ENCODE results near the gene ACTG1.

Gene ACTG1

GRCh38 chr17:81464586-81464985 is 48.0 kb downstream of the ACTG1 start:
- no peak for DNase-seq (ENCODE audit: low read depth)

DNA sequence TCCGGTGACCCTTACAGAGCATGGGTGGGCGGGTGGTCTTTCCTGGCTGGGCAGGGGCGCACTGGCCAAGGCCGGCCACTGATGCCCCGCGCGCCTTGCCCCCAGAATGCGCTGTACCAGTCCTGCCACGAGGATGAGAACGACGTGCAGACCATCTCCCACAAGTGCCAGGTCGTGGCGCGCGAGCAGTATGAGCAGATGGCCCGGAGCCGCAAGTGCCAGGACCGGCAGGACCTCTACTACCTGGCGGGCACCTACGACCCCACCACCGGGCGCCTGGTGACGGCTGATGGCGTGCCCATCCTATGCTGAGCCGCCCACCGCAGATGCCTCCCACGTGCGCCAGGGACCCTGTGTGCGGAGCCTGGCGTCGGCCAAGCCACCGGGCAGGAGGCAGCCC is 49.1 kb downstream of the ACTG1 start:
- no peak for DNase-seq (ENCODE audit: low read depth)

DNA sequence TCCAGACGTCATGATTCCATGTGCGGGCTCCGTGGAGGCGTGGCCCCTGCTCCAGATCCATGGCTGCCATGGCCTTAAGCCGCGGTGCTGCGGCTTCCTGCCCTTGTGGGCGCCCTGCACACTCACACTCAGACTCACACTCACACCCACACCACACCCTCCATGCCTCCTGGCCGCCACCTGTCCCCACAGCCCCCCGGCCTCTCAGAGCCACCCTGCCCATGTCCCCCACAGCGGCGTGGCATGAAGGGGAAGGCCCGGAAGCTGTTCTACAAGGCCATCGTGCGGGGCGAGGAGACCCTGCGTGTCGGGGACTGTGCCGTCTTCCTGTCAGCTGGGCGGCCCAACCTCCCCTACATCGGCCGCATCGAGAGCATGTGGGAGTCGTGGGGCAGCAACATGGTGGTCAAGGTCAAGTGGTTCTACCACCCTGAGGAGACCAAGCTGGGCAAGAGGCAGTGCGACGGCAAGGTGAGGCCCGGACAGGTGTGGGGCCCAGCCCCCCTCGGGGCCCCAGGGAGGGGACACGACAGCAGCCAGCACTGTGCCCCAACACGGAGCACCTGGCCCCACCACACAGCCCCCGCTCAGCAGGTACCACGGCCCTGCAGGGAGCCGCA is 50.0 kb downstream of the ACTG1 start:
- DNase-seq (ENCODE audit: low read depth) = no peak

DNA sequence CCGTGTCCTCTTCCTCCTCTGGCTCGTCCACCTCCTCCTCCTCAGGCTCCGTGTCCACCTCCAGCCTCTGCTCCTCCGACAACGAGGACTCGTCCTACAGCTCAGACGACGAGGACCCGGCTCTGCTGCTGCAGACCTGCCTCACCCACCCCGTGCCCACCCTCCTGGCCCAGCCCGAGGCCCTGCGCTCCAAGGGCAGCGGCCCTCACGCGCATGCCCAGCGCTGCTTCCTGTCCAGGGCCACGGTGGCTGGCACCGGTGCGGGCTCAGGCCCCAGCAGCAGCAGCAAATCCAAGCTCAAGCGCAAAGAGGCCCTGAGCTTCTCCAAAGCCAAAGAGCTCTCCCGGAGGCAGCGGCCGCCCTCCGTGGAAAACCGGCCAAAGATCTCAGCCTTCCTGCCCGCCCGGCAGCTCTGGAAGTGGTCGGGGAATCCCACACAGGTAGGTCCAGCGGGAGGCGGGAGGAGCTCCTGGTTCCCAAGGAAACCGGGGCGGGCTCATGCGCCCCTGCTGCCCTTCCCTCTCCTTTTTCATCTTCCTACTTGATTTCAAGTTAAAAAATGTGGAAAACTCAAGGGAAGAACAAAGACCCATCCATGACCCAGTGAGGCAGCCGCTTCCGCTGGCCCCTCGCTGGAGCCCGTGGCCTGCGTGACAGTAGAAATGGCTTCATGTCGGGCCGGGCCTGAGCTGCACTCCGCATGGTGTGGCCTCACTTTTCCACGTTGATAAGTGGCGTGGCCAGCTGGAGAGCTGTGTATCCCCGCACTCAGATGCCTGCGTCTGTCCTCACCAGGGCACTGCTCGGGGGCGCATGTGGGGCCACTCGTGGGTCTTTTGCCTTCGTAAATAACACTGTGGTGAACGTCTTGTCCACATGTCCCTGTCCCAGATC is 50.7 kb downstream of the ACTG1 start:
- DNase-seq (ENCODE audit: low read depth) = no peak

- no peak for DNase-seq (ENCODE audit: low read depth)
Measured at GRCh38 chr17:81460856-81461460, 51.6 kb downstream of the ACTG1 start.

All from non-pigmented ciliary epithelial cell (primary cell).